ENCODE data around the gene NEO1.

Gene NEO1

DNA sequence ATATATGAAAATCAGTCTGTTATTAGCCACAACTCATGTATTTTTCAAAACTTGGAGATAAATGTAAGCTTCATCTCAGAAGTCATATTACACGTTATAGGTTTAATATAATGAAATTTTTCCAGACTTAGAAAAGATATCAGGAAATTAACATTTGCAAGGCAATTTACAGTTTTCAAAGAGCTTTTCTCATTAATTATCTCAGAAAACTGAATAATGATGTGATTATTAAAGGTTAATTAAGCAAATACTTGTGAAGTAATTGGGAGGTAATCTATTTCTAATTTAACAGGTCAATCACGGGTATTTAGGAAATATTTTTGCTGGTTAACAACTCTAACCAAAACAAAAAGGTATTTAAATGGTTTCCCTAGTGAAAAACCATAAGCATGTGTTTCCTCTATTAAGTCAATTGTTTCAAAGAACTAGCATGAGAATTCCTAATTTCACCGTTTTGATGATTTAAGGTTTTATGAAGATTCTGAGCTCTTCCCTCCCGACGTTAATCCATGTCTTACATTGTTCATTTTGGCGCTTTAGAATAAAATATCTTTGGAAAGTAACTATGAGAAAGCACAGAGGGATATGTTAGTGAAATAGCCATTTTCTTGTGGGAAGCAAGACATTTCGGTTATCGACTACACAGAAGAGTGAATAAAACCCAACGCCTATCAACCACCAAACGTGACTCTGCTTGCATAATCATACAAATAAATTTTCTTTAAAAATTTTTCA is 1.5 kb upstream of the NEO1 start:
- DNase-seq (ENCODE audit: low spot score), result no peak
- in situ Hi-C loops (cut with MboI; ENCODE audit: low pct_unique_long_range_greater_than_20kb, low sequenced_read_pairs, unreplicated experiment), result no loop called here

DNA sequence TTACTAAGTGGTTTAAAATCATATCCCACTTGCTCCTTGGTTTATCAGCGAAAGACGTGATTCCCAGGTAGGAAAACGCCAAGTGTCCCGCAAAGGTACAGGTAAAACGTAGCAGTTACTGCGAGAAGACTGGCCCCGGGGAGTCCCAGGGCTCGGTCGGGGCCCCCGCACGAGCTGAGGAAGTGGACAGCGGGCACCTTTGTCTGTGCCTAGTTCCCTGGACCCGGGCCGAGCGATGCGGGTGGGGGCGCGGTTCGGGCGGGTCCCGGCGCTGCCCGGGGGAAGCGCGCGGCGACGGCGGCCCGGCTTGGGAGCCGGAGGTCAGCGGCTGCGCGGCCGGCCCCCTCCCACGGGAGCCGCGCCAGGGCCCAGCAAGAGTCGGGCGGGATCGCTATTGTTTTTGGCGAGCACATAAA is 864 bp upstream of the NEO1 start:
- DNase-seq (ENCODE audit: low spot score), result peak; percentile 15
- no peak for TF ChIP-seq CTCF (IDR thresholded peaks at IDR 0.05; ENCODE audit: extremely low read depth, insufficient read depth, missing control alignments)
- in situ Hi-C loops (cut with MboI; ENCODE audit: low pct_unique_long_range_greater_than_20kb, low sequenced_read_pairs, unreplicated experiment), result no loop called here

More for the DNA sequence above, 1.5 kb upstream of the NEO1 start:
- TF ChIP-seq CTCF (IDR thresholded peaks at IDR 0.05; ENCODE audit: extremely low read depth, insufficient read depth, missing control alignments), result no peak

GRCh38 chr15:73052653-73053397 is 562 bp downstream of the NEO1 start:
- in situ Hi-C loops (cut with MboI; ENCODE audit: low pct_unique_long_range_greater_than_20kb, low sequenced_read_pairs, unreplicated experiment), result no loop called here
- TF ChIP-seq CTCF (IDR thresholded peaks at IDR 0.05; ENCODE audit: extremely low read depth, insufficient read depth, missing control alignments), result peak; percentile 35
- peak; percentile 73 for DNase-seq (ENCODE audit: low spot score)

- no peak for DNase-seq (ENCODE audit: low spot score)
- in situ Hi-C loops (cut with MboI; ENCODE audit: low pct_unique_long_range_greater_than_20kb, low sequenced_read_pairs, unreplicated experiment), result no loop called here
- TF ChIP-seq CTCF (IDR thresholded peaks at IDR 0.05; ENCODE audit: extremely low read depth, insufficient read depth, missing control alignments), result no peak
These were observed 1.1 kb downstream of the NEO1 start for GRCh38 chr15:73053398-73053723.

GRCh38 chr15:73054417-73054953 is 2.2 kb downstream of the NEO1 start:
- in situ Hi-C loops (cut with MboI; ENCODE audit: low pct_unique_long_range_greater_than_20kb, low sequenced_read_pairs, unreplicated experiment), result no loop called here
- DNase-seq (ENCODE audit: low spot score), result no peak
- no peak for TF ChIP-seq CTCF (IDR thresholded peaks at IDR 0.05; ENCODE audit: extremely low read depth, insufficient read depth, missing control alignments)

DNA sequence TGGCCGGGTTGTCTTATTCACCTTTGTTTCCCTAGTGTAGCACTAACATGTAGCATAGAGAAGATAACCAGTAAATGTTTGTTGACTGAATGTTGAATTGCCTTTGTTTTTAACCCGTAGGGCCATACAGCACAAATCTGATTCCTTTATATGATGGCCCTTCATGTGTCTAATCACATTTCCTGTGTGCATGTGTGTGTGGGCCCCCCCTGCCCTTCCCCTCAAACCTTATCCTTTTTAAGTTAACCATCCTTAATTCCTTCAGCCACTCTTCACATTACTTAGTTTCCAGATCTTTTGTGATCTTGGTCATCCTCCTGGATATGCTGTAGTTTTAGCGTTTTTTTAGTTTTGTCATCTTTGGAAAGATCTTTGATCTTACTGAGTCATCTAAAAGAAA is 4.2 kb downstream of the NEO1 start:
- in situ Hi-C loops (cut with MboI; ENCODE audit: low pct_unique_long_range_greater_than_20kb, low sequenced_read_pairs, unreplicated experiment), result no loop called here
- no peak for DNase-seq (ENCODE audit: low spot score)
- no peak for TF ChIP-seq CTCF (IDR thresholded peaks at IDR 0.05; ENCODE audit: extremely low read depth, insufficient read depth, missing control alignments)
